K562 (cell line): ENCODE results near the gene SLC1A2.

Experiments
- MAFF ChIP-seq: IDR thresholded peaks from 2 replicates; pipeline ENCODE4 v1.6.1; 2012; ENCODE audit warnings: low read length, improper control_type of control experiment
- ZBTB17 ChIP-seq: fragments of 450-650 bp; formaldehyde crosslinking; IDR thresholded peaks from 2 replicates; pipeline ENCODE4 v1.4.0; 2020; ENCODE audit warnings: mild to moderate bottlenecking
- TF ChIP-seq, protein P1 (sequence below), 2 experiments: IDR thresholded peaks; 2 replicates each; pipeline ENCODE4 v1.6.1; 2012; ENCODE audit warnings: improper control_type of control experiment in 2 of 2, low read depth in 2 of 2, low read length in 2 of 2, borderline replicate concordance in 1 of 2

DNA sequence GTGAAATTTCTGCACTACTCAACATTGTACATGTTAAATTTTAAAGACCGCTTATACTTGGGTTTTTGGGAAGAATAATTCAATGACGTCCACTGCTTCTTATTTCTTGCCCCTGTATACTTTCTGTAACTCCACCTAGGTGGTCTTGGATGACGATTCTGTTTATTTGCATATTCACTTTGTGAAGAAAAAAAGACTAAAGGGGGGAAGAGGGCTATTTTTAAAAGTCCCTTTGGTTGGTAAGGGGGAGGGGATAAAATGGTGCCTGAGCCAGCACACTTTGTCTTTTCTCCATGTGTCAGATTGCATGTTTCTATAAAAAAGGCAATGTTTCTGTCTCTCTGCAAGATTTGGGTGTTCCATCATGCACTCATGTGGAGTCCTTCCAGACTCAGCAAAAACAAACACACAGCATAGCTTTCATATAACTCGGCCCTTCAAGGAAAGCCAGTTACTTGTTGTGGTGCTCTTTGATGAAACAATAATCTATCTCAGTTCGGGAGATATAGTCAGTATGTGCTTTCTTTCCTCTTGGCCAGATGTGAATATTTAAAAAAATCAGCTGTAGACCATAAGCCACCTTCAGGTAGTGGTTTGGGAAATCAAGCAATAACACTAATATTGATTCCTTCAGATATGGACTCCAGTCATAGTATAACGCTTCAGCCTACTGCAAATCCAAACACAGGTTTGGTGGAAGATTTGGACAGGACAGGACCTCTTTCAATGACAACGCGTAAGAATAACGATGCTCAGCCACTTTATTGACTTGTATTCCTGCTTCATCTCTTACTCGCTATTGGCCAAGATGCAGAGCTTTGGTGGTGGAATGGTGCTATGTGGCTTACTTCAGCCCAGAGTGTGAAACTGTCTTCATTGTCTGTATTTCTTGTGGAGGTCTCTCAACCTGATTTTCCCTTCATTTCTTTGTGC lies 211.6 kb downstream of the SLC1A2 start:
- TF ChIP-seq ZBTB17 (CRISPR knock-in tag), result no peak
- no peak for TF ChIP-seq MAFF
- TF ChIP-seq, protein P1, sequence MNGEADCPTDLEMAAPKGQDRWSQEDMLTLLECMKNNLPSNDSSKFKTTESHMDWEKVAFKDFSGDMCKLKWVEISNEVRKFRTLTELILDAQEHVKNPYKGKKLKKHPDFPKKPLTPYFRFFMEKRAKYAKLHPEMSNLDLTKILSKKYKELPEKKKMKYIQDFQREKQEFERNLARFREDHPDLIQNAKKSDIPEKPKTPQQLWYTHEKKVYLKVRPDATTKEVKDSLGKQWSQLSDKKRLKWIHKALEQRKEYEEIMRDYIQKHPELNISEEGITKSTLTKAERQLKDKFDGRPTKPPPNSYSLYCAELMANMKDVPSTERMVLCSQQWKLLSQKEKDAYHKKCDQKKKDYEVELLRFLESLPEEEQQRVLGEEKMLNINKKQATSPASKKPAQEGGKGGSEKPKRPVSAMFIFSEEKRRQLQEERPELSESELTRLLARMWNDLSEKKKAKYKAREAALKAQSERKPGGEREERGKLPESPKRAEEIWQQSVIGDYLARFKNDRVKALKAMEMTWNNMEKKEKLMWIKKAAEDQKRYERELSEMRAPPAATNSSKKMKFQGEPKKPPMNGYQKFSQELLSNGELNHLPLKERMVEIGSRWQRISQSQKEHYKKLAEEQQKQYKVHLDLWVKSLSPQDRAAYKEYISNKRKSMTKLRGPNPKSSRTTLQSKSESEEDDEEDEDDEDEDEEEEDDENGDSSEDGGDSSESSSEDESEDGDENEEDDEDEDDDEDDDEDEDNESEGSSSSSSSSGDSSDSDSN (IDR thresholded peaks at IDR 0.05; ENCODE audit: borderline replicate concordance in 1 of 2, low read depth in 2 of 2, low read length in 2 of 2), result no peak
